ENCODE measurements around the gene PDK4.

DNA sequence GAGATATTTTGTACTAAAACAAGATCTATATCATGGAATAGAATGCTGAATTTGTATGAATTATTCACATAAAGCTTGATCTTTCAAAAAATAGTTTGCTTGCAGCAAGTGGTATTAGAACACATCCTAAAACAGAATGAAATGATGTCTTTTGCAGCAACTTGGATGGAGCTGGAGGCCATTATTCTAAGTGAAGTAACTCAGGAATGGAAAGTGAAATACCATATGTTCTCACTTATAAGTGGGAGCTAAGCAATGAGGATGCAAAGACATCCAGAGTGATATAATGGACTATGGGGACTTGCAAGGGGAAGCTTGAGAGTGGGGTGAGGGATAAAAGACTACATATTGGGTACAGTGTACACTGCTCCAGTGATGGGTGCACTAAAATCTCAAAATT, 56.9 kb downstream of the PDK4 start:
- TF ChIP-seq, protein P1, sequence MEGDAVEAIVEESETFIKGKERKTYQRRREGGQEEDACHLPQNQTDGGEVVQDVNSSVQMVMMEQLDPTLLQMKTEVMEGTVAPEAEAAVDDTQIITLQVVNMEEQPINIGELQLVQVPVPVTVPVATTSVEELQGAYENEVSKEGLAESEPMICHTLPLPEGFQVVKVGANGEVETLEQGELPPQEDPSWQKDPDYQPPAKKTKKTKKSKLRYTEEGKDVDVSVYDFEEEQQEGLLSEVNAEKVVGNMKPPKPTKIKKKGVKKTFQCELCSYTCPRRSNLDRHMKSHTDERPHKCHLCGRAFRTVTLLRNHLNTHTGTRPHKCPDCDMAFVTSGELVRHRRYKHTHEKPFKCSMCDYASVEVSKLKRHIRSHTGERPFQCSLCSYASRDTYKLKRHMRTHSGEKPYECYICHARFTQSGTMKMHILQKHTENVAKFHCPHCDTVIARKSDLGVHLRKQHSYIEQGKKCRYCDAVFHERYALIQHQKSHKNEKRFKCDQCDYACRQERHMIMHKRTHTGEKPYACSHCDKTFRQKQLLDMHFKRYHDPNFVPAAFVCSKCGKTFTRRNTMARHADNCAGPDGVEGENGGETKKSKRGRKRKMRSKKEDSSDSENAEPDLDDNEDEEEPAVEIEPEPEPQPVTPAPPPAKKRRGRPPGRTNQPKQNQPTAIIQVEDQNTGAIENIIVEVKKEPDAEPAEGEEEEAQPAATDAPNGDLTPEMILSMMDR (IDR thresholded peaks at IDR 0.05), result no peak
- TF ChIP-seq POLR2A (IDR thresholded peaks at IDR 0.05), result no peak
